DMS153 treated with DMSO at 0.1 percent for 48 hours (cell line): ENCODE data around the gene CHPT1.
"Not testable (repeated sequence)": the region's sequence is repeated elsewhere in the genome, so short reads cannot be mapped to it uniquely, and the experiment has no call there.

Experiments
- DNase-seq: peaks from one replicate; lab custom pipeline; 2025; ENCODE audit not compliant: unreplicated experiment; lab: John Stamatoyannopoulos, UW

Gene CHPT1

DNA sequence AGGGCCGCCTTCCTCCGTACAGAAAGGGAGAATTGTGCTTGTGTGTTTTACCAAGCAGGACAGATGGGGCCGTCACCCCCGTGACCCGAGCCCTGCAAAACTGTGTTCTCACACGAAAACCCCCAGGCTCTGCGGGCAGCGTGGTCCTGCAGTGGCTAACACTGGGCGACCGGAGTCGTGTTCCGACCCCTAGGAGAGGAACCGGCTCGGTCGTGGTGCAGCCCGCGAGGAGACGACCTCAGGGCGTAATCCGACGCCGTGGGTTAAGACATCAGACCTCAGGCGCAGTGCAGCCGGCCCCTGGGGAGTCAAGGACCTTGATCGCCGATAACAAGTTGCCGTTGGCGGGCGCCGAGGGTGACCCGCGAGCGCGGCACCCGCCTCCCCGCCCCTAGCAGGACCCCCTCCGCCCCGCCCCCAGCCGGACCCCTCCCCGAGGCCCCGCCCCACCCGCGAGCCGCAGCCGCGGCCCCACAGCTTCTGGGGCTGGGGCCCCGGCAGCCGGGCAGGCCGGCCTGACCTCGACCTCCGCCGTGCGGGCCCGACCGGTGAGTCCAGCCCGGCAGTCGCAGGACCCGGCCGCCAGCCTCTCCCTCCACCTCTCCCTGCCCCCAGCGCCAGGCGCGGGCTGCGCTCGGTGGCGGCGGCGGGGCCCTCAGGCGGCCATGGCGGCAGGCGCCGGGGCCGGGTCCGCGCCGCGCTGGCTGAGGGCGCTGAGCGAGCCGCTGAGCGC, at the start of gene CHPT1:
Gene CHPT1, plus strand, starts transcription at position 444 of the 733 bp plus-strand sequence. Its CDS starts 222 bp downstream, at position 666.
- peak; percentile 3 for DNase-seq

DNA sequence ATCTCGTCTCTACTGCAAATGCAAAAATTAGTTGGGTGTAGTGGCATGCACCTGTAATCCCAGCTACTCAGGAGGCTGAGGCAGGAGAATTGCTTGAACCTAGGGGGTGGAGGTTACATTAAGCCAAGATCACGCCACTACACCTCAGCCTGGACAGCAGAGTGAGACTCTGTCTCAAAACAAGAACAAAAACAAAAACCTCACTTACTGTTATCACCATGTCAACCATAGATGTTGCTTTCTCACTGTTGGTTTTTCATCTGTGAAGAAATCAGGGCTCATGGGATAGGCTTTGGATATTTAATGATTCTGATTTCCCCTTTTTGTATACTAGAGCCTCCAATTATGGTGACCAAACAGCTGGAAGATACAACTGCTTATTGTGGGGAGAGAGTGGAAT, 49.7 kb upstream of the CHPT1 start:
- no peak for DNase-seq

DNA sequence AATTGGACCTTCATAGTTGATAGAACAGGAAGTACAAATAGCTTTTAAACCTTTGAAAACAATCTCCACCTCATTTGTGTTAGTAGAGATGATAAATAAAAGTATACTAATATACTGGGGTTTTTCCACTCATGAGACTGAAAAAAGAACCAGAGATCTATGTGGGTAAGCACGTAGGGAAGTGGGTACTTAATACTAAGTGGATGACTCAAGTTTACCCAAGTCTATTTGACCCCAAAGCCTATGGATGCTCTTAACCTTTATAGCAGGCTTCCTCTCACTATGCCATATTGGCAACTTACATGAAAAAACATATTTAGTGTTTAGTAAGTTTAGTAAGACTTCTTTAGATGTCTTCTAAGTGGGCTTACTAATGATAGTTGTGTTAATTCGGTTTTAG, 49.2 kb upstream of the CHPT1 start:
- DNase-seq: no peak

DNA sequence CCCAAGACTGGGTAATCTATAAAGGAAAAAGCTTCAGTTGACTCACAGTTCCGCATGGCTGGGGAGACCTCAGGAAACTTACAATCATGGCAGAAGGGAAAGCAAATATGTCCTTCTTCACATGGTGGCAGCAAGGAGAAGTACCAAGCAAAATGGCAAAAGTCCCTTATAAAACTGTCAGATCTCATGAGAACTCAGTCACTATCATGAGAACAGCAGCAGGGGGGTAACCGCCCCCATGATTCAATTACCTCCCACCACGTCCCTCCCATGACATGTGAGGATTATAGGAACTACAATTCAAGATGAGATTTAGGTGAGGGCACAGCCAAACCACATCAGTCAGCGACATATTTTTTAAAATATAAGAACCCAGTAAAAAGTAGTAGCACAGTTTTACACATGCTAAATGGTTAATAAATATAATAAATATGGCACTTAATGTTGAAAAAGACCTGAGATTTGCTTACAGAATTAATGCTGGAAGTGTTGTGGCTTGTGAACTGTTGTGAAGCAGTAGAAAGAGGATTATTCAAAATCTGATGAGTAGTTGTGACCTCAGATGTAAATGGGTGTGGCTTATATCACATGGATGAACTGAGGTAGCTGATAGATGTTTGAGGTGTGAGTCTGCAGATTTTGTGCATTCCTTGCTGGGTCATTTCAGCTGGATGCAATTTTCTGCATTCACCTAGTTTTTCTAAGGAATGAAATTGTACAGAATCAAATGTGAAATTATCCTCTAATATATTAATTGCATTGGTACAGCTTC, 46.9 kb upstream of the CHPT1 start:
- DNase-seq: no peak

DNA sequence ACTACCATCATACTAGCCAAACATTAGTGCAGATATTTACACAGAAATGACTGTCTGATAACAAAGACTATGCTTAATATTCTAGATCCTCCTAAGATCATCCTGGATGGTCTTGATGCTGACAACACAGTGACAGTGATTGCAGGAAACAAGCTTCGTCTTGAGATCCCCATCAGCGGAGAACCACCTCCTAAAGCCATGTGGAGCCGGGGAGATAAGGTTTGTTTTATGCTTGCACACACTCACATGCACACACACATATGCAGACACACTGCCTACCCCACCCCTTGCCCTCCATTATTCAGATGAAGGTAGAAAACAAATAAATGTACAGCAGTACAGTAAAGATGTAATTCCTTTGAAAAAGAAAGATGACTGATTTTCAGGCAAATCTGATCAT, 44.4 kb upstream of the CHPT1 start:
- DNase-seq: no peak

DNA sequence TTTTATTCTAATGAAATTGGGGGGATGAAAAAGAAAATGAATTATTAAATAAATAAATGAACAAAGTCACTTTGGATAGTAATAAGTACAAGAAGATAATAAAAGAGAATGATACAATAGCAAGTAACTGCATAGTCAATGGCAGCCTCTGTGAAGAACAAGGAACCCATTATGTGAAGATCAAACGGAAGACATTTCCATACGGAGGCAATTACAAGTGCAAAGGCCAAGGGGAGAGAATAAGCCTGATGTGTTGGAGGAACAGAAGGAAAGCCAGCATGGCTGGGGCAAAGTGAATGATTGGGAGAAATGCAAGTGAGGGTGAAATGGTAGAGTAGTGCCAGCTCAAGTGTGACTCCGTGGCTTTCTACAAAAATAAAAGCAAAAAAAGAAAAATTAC, 43.9 kb upstream of the CHPT1 start:
- DNase-seq: no peak

DNA sequence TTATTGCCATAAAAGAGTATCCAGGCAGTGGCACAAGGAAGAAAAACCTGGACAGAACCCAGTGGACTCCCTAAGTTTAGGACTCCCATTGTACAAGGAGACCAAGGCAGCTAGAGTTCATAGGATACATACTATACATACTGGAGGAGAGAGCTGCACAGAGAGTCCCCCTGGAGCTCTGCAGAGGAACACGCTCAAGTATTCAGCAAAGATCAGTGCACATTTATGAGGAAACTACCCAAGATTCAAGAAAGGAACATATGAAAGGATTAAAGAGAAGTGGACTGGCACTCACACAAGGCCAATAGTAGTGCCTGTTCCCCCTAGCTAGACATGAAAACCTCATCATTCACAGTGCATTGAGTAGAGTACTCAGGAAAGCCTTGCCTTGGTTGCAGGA, 43.0 kb upstream of the CHPT1 start:
- no peak for DNase-seq

DNA sequence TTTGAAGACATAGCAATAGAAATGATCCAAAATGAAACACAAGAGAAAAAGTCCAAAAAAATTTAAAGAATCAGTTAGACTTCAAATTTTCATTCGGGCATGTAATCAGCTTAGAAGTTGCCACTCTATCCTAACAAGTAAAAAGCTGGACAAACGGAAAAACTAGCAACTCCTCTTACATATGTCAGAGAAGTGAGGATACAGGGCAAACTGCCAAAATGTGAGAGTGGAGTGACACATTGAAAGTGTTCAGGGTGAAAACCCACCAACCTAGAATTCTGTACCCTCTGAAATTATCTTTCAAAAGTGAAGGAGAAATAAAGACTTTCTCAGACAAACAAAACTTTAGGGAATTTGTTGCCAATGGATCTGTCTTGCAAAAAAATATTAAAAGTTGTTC, 42.0 kb upstream of the CHPT1 start:
- DNase-seq: no peak

DNA sequence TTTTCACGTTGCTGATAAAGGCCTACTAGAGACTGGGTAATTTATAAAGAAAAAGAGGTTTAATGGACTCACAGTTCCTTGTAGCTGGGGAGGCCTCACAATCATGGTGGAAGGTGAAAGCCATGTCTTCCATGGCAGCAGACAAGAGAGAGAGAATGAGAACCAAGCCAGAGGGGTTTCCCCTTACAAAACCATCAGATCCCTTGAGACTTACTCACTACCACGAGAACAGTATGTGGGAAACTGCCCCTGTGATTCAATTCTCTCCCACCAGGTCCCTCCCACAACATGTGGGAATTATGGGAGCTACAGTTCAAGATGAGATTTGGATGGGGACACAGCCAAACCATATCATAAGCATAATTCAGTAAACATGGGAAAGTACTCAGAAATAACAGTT, 36.8 kb upstream of the CHPT1 start:
- not testable (repeated sequence) for DNase-seq

DNA sequence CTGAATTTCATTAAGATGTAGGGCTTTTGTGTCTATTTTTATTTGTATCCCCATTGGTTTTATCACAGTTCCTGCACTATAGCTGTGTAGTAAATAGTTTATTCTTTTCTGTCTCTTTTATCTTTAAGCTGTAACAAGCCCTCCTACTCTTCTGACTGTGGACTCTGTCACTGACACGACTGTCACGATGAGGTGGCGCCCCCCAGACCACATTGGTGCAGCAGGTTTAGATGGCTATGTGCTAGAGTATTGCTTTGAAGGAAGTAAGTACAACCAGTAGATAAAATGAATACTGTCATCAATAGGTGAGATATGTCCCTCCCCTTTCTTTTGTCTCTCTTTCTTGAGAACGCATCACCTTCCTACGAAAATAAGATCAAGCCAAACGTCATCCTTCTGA, 34.1 kb upstream of the CHPT1 start:
- no peak for DNase-seq

DNA sequence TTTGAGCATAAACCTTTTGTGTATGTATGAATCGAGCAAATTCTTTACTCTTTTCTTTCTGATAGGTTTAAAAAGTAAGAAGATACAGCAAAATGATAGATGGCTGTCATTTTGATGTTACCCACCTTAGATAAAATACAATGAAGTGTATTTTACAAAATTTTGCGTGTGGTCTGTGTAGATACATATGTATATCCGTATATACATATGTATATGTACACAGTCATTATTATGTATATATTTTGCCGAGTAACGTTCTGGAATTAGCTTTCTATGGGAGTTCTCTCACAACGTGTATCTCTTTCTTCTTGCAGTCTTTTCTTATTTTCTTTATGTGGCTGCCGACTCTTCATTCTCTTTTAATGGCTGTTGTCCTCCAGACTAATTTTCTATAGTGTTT, 32.4 kb upstream of the CHPT1 start:
- no peak for DNase-seq

DNA sequence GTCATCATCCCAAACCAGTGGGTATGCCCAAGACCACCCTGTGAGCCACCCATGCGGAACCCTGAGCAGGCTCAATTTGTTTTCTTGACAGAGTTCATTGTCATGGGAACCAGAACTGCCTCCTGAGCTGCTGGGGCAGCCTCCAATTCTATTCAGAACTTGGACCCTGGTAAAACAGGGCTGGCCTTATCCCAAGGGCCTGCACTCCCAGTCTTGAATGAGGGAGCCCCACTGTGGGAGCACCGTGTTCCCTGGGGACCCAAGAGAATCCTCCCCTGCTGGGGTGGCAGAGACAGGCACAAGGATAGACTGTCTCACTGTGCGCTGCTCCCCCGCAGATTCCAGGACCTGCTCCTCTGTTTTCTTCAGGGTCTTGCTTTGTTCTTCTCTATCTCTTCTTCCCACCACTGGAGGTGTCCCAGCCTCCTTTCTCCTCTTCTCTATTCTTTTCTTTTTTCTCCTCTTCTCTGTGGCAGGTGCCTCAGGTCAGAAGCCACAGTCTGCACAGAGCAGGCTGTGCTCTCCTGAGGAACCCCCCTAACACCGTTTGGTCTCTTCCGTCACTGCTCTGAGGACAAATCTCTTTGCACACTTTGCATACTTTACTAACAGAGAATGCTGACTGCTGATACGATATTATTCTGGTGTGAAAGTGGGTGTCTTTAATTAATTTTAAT, 31.2 kb upstream of the CHPT1 start:
- DNase-seq: no peak

DNA sequence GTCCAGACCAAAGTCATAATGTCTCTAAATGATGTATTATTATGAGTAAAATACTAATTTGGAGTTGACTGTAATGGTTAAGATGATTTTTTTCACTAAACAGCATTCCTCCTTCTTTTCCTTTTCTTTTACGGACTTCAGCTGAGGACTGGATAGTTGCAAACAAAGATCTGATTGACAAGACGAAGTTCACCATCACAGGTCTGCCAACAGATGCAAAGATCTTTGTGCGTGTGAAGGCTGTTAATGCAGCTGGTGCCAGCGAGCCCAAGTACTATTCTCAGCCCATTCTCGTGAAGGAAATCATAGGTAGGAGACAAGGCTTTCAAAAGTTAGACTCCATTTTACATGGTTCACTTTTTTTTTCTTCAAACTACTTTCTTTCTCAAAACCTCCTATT, 29.8 kb upstream of the CHPT1 start:
- DNase-seq: no peak

DNA sequence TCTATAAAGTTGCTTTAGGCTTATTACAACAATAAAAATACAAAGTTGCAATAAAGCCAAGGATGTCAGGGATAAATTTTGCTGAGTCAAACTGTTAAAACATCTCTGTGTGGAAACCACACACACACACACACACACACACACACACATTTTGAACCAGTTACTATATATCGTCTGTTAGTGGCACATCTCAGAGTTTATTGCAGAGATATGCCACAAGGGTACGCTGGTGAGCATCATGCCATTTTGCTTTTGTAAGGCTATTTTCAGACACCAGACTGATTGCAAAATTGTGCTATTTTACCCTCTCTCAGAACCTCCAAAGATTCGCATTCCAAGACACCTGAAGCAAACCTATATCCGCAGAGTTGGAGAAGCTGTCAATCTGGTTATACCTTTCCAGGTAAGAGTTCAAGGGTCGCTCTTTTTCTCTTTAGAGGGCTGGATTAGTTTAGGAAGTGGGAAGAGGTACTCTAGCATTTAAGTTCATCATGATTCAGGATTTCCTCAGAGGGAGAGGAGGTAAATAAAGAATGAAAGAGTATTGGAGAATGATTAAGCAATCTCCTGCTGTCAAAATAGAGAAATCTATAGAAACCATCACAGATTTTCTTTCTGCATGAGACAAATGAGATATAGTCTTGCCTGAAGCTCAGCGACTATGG, 27.3 kb upstream of the CHPT1 start:
- DNase-seq: no peak

DNA sequence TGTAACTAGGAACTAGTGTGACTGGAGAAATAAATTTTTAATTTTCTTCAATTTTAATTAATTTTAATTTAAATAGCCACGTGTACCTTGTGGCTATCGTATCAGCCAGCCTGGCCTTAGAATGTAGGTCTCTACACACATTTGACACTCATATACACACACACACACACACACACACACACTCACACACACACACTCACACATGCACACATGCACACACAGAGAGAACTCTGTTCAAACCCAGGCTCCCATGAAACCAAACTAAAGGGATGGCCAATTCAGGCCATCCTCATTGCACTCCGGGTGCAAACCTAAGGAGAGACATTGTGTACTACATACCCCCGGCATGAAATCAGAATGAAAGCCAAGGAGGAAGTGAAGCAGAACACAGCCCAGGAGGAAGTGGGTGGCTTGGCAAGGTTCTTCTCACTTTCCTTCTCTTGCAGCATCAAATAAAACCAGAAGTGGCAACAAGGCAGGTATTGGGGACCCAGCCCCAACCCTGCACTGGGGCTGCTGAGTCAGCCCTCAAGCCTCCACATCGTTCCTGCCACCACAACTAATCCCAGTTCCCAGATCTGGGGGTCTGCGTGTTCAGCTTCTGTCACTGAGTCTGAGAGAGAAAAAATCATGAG, 26.2 kb upstream of the CHPT1 start:
- no peak for DNase-seq

DNA sequence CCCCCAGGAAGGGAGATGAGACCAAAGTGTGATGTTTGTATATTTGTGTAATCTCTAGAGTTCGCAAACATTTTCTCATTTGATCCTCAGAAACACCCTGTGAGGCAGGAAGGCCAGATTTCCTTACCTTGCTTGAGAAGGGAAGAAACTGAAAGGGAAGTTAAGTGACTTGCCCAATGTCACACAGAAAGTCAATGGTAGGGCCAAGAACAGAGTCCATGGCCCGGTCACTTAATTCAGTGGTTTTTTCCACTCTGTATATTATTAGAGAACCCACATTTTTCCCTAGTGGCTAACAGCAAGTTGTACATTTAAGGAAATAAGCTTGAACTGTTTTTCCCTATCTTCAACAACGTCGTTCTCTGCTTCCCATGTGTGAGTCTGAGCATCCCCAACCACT, 25.6 kb upstream of the CHPT1 start:
- DNase-seq: no peak

DNA sequence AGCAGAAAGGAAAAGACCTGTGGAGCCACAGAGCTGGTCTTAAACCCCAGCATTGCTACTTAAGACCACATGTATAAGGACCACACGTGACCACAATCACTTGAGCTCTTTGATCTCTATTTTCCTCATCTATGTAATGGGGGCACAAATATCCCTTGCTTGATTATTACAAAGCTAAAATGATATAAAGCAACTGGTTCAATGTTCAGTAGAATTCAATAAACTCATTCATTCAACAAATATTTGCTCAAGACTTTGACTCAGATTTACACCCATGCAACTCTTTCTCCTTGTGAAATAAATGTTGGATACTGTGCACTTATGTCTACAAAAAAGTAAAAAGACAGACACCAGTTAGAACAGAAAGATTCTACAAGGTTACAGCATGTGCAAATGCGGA, 21.9 kb upstream of the CHPT1 start:
- DNase-seq: no peak

DNA sequence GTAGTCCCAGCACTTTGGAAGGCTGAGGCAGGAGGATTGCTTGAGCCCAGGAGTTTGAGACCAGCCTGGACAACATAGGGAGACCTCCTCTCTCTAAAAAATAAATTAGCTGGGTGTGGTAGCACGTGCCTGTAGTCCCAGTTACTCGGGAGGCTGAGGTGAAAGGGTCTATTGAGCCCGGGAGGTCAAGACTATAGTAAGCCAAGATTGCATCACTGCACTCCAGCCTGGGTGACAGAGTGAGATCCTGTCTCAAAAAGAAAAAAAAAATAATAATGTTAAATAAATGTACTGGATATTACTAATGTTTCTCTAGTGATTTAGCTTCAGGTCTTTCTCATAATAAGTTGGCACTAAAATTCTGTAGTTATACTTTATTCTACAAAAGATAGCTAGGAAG, 20.9 kb upstream of the CHPT1 start:
- not testable (repeated sequence) for DNase-seq

DNA sequence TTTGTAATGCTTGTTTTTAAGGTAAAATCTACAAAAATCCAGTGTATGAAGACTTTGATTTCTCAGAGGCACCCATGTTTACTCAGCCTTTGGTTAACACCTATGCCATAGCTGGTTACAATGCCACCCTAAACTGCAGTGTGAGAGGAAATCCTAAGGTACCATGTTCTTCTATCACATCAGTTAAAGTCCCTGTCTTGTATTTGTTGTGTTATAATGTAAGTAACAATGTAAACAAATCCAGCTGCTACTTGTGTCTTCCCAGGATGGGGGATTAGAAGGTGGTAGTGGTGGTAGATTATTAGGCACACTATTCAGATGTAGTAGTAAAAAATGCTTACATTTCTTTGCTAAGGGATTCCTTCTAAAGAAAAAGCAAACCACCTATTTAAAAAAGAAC, 19.4 kb upstream of the CHPT1 start:
- DNase-seq: no peak

DNA sequence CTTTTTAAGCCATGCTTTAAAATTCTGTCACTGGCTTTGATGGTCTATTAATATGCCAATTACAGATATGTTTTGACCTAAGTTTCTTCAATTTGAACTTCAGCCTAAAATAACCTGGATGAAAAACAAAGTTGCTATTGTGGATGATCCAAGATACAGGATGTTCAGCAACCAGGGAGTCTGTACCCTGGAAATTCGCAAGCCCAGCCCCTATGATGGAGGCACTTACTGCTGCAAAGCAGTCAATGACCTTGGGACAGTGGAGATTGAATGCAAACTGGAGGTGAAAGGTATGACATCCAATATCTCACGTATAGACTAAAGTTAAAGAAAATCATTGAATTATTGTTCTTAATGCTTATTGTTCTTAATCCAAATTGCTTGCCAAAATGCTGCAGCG, 17.2 kb upstream of the CHPT1 start:
- DNase-seq: no peak

DNA sequence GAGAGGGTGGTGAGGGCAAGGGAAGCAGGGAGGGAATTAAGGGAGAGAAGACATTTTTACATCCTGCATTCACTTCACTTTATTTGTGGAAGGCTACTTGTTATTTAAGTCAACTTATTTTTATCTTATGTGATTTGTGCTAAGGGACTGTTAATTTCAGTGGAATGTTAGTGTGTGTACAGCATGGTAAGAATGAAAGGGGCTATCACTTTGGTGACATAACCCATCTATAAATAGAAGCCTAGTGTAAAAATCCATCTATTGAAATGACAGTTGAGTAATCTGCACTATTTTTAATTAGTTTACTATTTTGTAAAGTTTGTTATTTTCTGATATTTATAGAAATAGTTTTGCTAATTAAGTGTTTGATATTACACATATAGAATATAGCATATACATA, 16.8 kb upstream of the CHPT1 start:
- no peak for DNase-seq
